HepG2 (cell line): ENCODE measurements around the gene ZNF816. TPM values are rescaled to one million over a fixed set of nuclear protein-coding genes. Genes with fewer than 3 reads are reported as not detected.

Experiments
- polyA plus RNA-seq, 8 experiments: library from polyadenylated mRNA; depleted of rRNA in 3 of 8; stranded (reverse) in 7 of 8; unstranded in 1 of 8; fragments of >200 nt; fragmentation: Illumina TruSeq in 4 of 8; extraction: Trizol in 4 of 8; gene quantifications; 2 replicates each; pipeline versions ENCODE4 v1.2.1 to v1.2.3, GENCODE V29; 2011 to 2016; ENCODE audit warnings: low read depth in 4 of 8, missing spikeins in 1 of 8, mixed read lengths in 1 of 8; ENCODE audit not compliant: insufficient read depth in 1 of 8
- total RNA-seq, 5 experiments: library from RNA; depleted of rRNA; stranded (reverse); fragments of >200 nt; fragmentation: Illumina TruSeq; extraction: Trizol; gene quantifications; 2 replicates each; pipeline ENCODE4 v1.2.3, GENCODE V29; 2016; ENCODE audit warnings: low read depth in 1 of 5

ZNF816 gene
- total and polyA plus RNA-seq, 2 of the 13 experiments (the other 11 are each of a cell fraction or from before 2014, with no cell fraction given) = 5.2 to 14.1 TPM

Other genes with a start within 250 kb of the ZNF816 start
- 4.1 and 9.9 TPM in 2 replicates for gene ZNF611, start 227.8 kb downstream of the ZNF816 start, total RNA-seq (2016; rRNA removed; fragmentation: Illumina TruSeq; extraction: Trizol)
- gene ZNF611, start 227.8 kb downstream of the ZNF816 start, polyA plus RNA-seq (2011; rRNA removed) = 2.4 and 2.7 TPM in 2 replicates
- 14.5 and 16.4 TPM in 2 replicates for gene ZNF600, start 176.1 kb downstream of the ZNF816 start, total RNA-seq (2016; rRNA removed; fragmentation: Illumina TruSeq; extraction: Trizol)
- gene ZNF600, start 176.1 kb downstream of the ZNF816 start, polyA plus RNA-seq (2011; rRNA removed) = 15.0 and 16.7 TPM in 2 replicates
- gene ZNF28, start 141.2 kb downstream of the ZNF816 start, total RNA-seq (2016; rRNA removed; fragmentation: Illumina TruSeq; extraction: Trizol) = 16.0 and 20.0 TPM in 2 replicates
- 5.0 and 5.9 TPM in 2 replicates for gene ZNF28, start 141.2 kb downstream of the ZNF816 start, polyA plus RNA-seq (2011; rRNA removed)
- 19.7 and 31.0 TPM in 2 replicates for gene ZNF468, start 105.3 kb downstream of the ZNF816 start, total RNA-seq (2016; rRNA removed; fragmentation: Illumina TruSeq; extraction: Trizol)
- gene ZNF468, start 105.3 kb downstream of the ZNF816 start, polyA plus RNA-seq (2011; rRNA removed) = 8.0 and 9.4 TPM in 2 replicates
- gene ZNF320, start 65.2 kb downstream of the ZNF816 start, total RNA-seq (2016; rRNA removed; fragmentation: Illumina TruSeq; extraction: Trizol) = 0.49 and 1.3 TPM in 2 replicates
- gene ZNF320, start 65.2 kb downstream of the ZNF816 start, polyA plus RNA-seq (2011; rRNA removed) = 0.05 TPM in 1 of 2 replicates, not detected in the other
- 7.6 and 10.4 TPM in 2 replicates for gene ZNF888, start 39.5 kb downstream of the ZNF816 start, total RNA-seq (2016; rRNA removed; fragmentation: Illumina TruSeq; extraction: Trizol)
- gene ZNF888, start 39.5 kb downstream of the ZNF816 start, polyA plus RNA-seq (2011; rRNA removed) = 1.7 TPM in 2 replicates
- not detected in 2 replicates for gene ERVV-1, start 51.0 kb upstream of the ZNF816 start, total RNA-seq (2016; rRNA removed; fragmentation: Illumina TruSeq; extraction: Trizol)
- not detected in 2 replicates for gene ERVV-1, start 51.0 kb upstream of the ZNF816 start, polyA plus RNA-seq (2011; rRNA removed)
- not detected in 2 replicates for gene ERVV-2, start 81.9 kb upstream of the ZNF816 start, total RNA-seq (2016; rRNA removed; fragmentation: Illumina TruSeq; extraction: Trizol)
- gene ERVV-2, start 81.9 kb upstream of the ZNF816 start, polyA plus RNA-seq (2011; rRNA removed) = 0.03 TPM in 1 of 2 replicates, not detected in the other
- 12.1 and 14.5 TPM in 2 replicates for gene ZNF160, start 140.5 kb upstream of the ZNF816 start, total RNA-seq (2016; rRNA removed; fragmentation: Illumina TruSeq; extraction: Trizol)
- 8.1 and 8.4 TPM in 2 replicates for gene ZNF160, start 140.5 kb upstream of the ZNF816 start, polyA plus RNA-seq (2011; rRNA removed)
- 0.15 and 0.29 TPM in 2 replicates for gene ZNF415, start 170.0 kb upstream of the ZNF816 start, total RNA-seq (2016; rRNA removed; fragmentation: Illumina TruSeq; extraction: Trizol)
- gene ZNF415, start 170.0 kb upstream of the ZNF816 start, polyA plus RNA-seq (2011; rRNA removed) = 0.17 and 0.38 TPM in 2 replicates
- gene ZNF347, start 196.2 kb upstream of the ZNF816 start, total RNA-seq (2016; rRNA removed; fragmentation: Illumina TruSeq; extraction: Trizol) = 5.3 and 6.2 TPM in 2 replicates
- gene ZNF347, start 196.2 kb upstream of the ZNF816 start, polyA plus RNA-seq (2011; rRNA removed) = 1.1 TPM in 2 replicates
- 0.32 and 0.49 TPM in 2 replicates for gene ZNF665, start 230.5 kb upstream of the ZNF816 start, total RNA-seq (2016; rRNA removed; fragmentation: Illumina TruSeq; extraction: Trizol)
- 0.30 and 0.45 TPM in 2 replicates for gene ZNF665, start 230.5 kb upstream of the ZNF816 start, polyA plus RNA-seq (2011; rRNA removed)